HepG2 (cell line): Measurements from ENCODE around the gene SLC20A1. TPM values are rescaled to one million over a fixed set of nuclear protein-coding genes. Genes with fewer than 3 reads are reported as not detected.

Experiments
- ARID4A ChIP-seq: sonication (generic); formaldehyde crosslinking; IDR thresholded peaks from 2 replicates; pipeline ENCODE4 v1.5.0; 2020; ENCODE audit warnings: mild to moderate bottlenecking, missing genetic modification reagents, borderline replicate concordance
- NFIB ChIP-seq: sonication (generic); formaldehyde crosslinking; IDR thresholded peaks from 2 replicates; pipeline ENCODE4 v1.9.0; 2021; ENCODE audit warnings: missing genetic modification reagents, mild to moderate bottlenecking, borderline replicate concordance
- RFXANK ChIP-seq: IDR thresholded peaks from 2 replicates; pipeline ENCODE4 v1.6.1; 2016
- SRF ChIP-seq: IDR thresholded peaks from 2 replicates; pipeline ENCODE4 v1.6.1; 2011; ENCODE audit warnings: mild to moderate bottlenecking, low read depth, low read length, moderate library complexity
- ZHX1 ChIP-seq: sonication (generic); formaldehyde crosslinking; IDR thresholded peaks from 2 replicates; pipeline ENCODE4 v1.8.1; 2022; ENCODE audit warnings: low read depth, mild to moderate bottlenecking, missing genetic modification reagents
- ZNF292 ChIP-seq: sonication (generic); formaldehyde crosslinking; IDR thresholded peaks from 2 replicates; pipeline ENCODE4 v1.8.1; 2022; ENCODE audit warnings: mild to moderate bottlenecking, low read depth, missing genetic modification reagents, borderline replicate concordance
- ZNF407 ChIP-seq: sonication (generic); formaldehyde crosslinking; IDR thresholded peaks from one replicate; pipeline ENCODE4 v1.5.1; 2020; ENCODE audit warnings: mild to moderate bottlenecking, missing genetic modification reagents; ENCODE audit errors: not compliant biosample characterization
- ZNF512 ChIP-seq: sonication (generic); formaldehyde crosslinking; IDR thresholded peaks from 2 replicates; pipeline ENCODE4 v1.4.0; 2020; ENCODE audit warnings: mild to moderate bottlenecking, missing genetic modification reagents
- polyA plus RNA-seq, 8 experiments: library from polyadenylated mRNA; depleted of rRNA in 3 of 8; stranded (reverse) in 7 of 8; unstranded in 1 of 8; fragments of >200 nt; fragmentation: Illumina TruSeq in 4 of 8; extraction: Trizol in 4 of 8; gene quantifications; 2 replicates each; pipeline versions ENCODE4 v1.2.1 to v1.2.3, GENCODE V29; 2011 to 2016; ENCODE audit warnings: low read depth in 4 of 8, missing spikeins in 1 of 8, mixed read lengths in 1 of 8; ENCODE audit not compliant: insufficient read depth in 1 of 8
- total RNA-seq, 5 experiments: library from RNA; depleted of rRNA; stranded (reverse); fragments of >200 nt; fragmentation: Illumina TruSeq; extraction: Trizol; gene quantifications; 2 replicates each; pipeline ENCODE4 v1.2.3, GENCODE V29; 2016; ENCODE audit warnings: low read depth in 1 of 5

The SLC20A1 gene
- total and polyA plus RNA-seq, 2 of the 13 experiments (the other 11 are each of a cell fraction or from before 2014, with no cell fraction given), result 54.0 to 85.9 TPM

- TF ChIP-seq ZNF407 (CRISPR knock-in tag), result no peak
- TF ChIP-seq ZNF512 (CRISPR knock-in tag), result no peak
- TF ChIP-seq ARID4A, result no peak
- TF ChIP-seq NFIB (CRISPR knock-in tag), result no peak
- no peak for TF ChIP-seq ZNF292 (CRISPR knock-in tag)
- TF ChIP-seq RFXANK, result no peak
- no peak for TF ChIP-seq ZHX1 (CRISPR knock-in tag)
- TF ChIP-seq SRF, result no peak
These were observed 46.1 kb downstream of the SLC20A1 start (continued) for GRCh38 chr2:112691881-112692281.
